Stomach smooth muscle (tissue), 2 donors: ENCODE measurements around the gene PRDM11.
"Not testable (repeated sequence)": the region's sequence is repeated elsewhere in the genome, so short reads cannot be mapped to it uniquely, and the experiment has no call there.

Source experiments
- H3K27ac ChIP-seq: one replicate; pipeline ENCODE4 v1.7.0; 2013; ENCODE audit warnings: mild to moderate bottlenecking, low read length, inconsistent platforms
- H3K27me3 ChIP-seq, 2 donors: one replicate each; pipeline ENCODE4 v1.7.0; 2013; ENCODE audit warnings: low read length in 2 of 2; ENCODE audit not compliant: insufficient read depth in 2 of 2, control insufficient read depth in 1 of 2
- H3K36me3 ChIP-seq, 2 donors: one replicate each; pipeline ENCODE4 v1.7.0; 2013; ENCODE audit warnings: low read length in 2 of 2; ENCODE audit not compliant: control insufficient read depth in 2 of 2, insufficient read depth in 2 of 2
- H3K4me1 ChIP-seq: one replicate; pipeline ENCODE4 v1.7.0; 2013; ENCODE audit warnings: low read length; ENCODE audit not compliant: control insufficient read depth, insufficient read depth
- H3K4me3 ChIP-seq, 2 donors: one replicate each; pipeline ENCODE4 v1.7.0; 2013; ENCODE audit warnings: low read length in 2 of 2
- H3K9ac ChIP-seq, 2 donors: one replicate each; pipeline ENCODE4 v1.7.0; 2013; ENCODE audit warnings: low read length in 2 of 2, mild to moderate bottlenecking in 1 of 2
- H3K9me3 ChIP-seq, 2 donors: one replicate each; pipeline ENCODE4 v1.7.0; 2013; ENCODE audit warnings: low read length in 2 of 2; ENCODE audit not compliant: control insufficient read depth in 2 of 2
- donor health status: healthy.
- donor health status: Pancreatic carcinoma.

PRDM11 gene

DNA sequence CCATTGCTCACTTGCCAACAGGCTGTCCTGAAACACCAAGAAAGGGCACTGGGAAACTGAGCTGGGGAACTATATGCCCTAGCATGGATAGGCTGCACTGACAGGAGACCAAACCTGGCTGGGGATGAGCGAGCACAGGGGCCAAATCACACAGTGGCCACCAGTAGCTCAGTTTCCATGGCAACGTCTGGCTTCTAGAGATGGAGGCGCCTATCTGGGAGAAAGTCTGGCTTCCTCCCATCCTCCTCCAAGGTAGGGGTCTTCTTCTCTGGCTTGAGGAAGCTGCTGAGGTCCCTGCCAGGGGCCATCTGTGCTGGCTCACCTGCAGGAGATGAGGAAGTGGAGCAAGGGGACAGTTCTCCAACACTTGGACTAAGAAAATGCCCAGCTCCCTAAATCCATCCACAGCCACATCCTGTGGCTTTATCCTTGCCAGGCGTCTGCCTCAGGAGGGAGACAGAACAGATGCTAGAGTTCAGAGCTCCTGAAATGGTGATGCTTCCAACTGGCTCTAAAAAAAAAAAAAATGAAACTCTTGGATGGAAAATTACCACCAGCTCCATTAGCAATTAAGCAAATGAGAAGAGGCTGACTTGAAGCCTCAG, 91.4 kb downstream of the PRDM11 start:
- Histone ChIP-seq H3K27me3 (peaks cover 0 to 3% of the 10 kb centered on the region in 2 donors), H3K36me3 (no peaks in the 10 kb centered on the region), H3K27ac (no peak overlapping the region), H3K9me3 (no peaks in the 10 kb centered on the region), H3K4me1 (no peaks in the 10 kb centered on the region), H3K4me3 (no peak overlapping the region), H3K9ac (no peak overlapping the region)

DNA sequence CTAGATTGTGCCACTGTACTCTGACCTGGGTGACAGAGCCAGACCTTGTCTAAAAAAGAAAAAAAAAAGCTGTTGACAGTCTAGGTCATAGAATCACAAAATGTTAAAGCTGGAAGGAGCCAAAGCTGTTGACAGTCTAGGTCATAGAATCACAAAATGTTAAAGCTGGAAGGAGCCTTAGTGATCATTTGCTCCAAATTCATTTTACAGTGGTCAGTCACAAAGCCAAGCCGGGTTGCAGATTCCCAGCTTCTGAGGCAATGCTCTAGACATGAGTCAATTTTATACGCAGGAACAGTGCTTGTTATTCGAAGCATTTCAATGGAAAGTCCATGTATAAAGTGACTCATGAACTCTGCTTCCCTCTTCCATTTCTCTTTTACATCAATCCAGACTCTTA, 92.3 kb downstream of the PRDM11 start:
- Histone ChIP-seq H3K27ac (no peak overlapping the region), H3K9me3 (no peaks in the 10 kb centered on the region), H3K36me3 (no peaks in the 10 kb centered on the region), H3K4me1 (no peaks in the 10 kb centered on the region), H3K4me3 (no peak overlapping the region), H3K9ac (no peak overlapping the region), H3K27me3 (peaks cover 0 to 3% of the 10 kb centered on the region in 2 donors)

DNA sequence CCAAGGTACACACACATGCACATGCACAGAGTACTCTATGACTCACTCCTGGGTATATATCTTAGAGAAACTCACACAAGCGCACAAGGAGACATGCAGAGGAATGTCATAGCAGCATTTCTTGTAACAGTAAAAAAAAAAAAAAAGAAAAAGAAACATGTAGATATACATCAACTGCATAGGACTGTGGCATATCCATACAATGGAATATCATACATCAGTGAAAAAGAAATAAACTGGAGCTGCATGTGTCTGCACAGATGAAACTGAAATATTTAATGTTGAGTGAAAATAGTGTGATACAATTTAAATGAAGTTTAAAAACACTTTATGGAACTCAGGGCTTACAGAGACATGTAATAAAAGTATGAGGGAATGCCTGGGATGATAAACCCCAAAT, 93.3 kb downstream of the PRDM11 start:
- Histone ChIP-seq H3K9me3 (no peaks in the 10 kb centered on the region), H3K27ac (no peak overlapping the region), H3K4me1 (no peaks in the 10 kb centered on the region)

DNA sequence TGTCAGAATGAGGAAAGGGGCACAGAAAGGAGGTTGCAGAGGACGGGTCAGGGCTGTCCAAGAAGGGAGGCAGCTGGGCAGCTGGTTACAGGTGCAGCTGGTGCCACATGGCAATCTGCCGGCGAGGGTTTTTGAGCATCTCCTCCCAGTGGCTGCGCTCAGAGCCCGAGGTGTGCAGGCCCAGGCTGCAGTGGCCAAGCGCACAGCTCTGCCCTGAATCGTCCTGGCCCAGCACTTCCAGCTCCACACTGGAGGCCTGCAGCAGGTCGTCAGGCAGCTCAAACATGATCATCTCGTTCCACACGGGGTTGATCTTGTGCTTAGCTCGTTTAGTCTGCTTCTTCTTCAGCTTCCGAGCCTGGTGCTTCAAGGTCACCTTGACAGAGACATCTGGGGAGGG, 97.5 kb downstream of the PRDM11 start:
- Histone ChIP-seq H3K9ac (no peak overlapping the region), H3K9me3 (no peaks in the 10 kb centered on the region), H3K4me1 (no peaks in the 10 kb centered on the region), H3K27ac (no peak overlapping the region), H3K4me3 (no peak overlapping the region), H3K36me3 (no peaks in the 10 kb centered on the region), H3K27me3 (no peaks in the 10 kb centered on the region)

More for the DNA sequence above, 93.3 kb downstream of the PRDM11 start:
- no peak overlapping the region for H3K4me3 ChIP-seq
- no peak overlapping the region for H3K9ac ChIP-seq
- H3K27me3 ChIP-seq: peaks cover 0 to 3% of the 10 kb centered on the region in 2 donors
- no peaks in the 10 kb centered on the region for H3K36me3 ChIP-seq

DNA sequence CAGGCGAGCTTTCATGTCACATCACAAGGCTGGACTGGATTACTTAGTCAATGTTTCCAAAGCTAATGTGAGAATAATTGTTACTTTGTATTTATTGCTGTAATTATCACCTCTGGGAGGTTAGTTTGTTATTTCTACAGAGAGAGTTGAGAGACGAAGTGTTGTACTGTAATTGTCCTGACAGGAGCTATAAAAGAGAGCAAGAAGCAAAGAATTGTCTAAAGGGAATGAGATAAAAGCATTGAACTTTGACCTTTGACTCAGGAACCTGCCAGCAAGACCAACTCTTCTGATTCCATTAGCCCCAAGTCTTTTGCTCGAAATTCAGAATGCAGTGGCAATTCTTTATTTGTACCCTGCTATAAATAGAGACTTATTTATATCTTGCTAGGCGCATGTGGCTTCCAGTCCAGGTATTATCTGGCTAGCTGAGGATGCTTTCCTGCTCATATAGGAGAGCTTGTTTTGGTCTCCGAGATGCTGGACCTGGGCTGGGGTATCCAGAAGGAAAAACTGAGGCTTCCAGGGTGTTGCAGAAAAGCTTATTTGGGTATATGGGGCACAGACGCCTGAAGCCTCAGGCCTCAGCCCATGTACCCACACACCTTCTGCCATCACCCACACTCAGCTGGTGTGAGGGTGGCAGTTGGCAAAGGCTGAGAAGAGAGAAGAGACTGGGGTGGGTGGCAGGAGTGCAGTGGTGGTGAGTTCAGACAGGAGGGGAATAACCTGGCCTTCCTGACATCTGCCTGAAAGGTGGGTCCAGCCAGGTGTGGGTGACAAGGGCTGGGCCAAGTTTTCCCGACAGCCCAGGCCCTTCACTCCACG, 99.0 kb downstream of the PRDM11 start:
- Histone ChIP-seq H3K27me3 (no peaks in the 10 kb centered on the region), H3K4me1 (no peaks in the 10 kb centered on the region), H3K36me3 (no peaks in the 10 kb centered on the region), H3K27ac (no peak overlapping the region), H3K9me3 (no peaks in the 10 kb centered on the region), H3K9ac (no peak overlapping the region), H3K4me3 (no peak overlapping the region)

DNA sequence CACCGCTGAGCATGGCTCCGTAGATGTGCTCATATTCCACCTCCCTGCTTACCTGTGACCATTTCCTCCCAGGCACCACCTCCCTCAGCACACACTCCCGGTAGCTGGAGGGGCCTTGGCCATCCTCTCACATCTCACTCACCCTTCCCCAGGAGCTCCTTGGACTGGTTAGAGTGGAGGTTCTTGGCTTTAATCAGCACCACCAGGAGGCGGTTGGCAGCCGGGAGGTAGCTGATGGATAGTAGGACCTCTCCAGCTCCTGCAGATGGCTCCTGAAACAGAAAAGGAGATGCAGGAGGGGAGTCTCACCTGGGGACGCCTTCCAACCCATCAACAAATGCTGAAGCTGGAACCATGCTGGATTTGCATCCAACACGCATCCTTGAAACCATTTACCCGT, 99.8 kb downstream of the PRDM11 start:
- no peaks in the 10 kb centered on the region for H3K27me3 ChIP-seq
- H3K36me3 ChIP-seq: no peaks in the 10 kb centered on the region
- no peak overlapping the region for H3K27ac ChIP-seq
- H3K4me1 ChIP-seq: no peaks in the 10 kb centered on the region
- no peaks in the 10 kb centered on the region for H3K9me3 ChIP-seq
- H3K9ac ChIP-seq: no peak overlapping the region
- no peak overlapping the region for H3K4me3 ChIP-seq

DNA sequence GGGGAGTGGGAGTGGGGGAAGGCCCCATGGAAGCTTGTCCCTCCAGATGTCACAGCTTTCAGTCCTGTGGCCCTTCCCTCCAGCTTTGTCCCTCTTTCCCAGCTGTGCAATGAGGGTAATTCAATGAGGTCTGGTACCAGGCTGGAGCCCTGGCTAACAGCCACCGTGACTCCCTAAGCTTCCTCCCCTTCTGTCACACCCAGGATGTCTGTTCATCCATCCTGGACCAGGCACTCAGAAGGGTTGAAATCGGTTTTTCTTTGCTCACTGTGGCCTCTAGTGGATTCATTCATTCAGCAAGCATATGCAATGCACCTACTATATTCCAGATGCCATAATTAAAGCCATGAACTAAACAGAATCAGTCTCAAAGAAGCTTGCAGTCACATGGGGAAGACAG, 101.0 kb downstream of the PRDM11 start:
- Histone ChIP-seq H3K4me3 (no peak overlapping the region), H3K9me3 (no peaks in the 10 kb centered on the region), H3K9ac (no peak overlapping the region), H3K36me3 (no peaks in the 10 kb centered on the region), H3K27ac (no peak overlapping the region), H3K27me3 (peaks cover 0 to 4% of the 10 kb centered on the region in 2 donors), H3K4me1 (no peaks in the 10 kb centered on the region)

DNA sequence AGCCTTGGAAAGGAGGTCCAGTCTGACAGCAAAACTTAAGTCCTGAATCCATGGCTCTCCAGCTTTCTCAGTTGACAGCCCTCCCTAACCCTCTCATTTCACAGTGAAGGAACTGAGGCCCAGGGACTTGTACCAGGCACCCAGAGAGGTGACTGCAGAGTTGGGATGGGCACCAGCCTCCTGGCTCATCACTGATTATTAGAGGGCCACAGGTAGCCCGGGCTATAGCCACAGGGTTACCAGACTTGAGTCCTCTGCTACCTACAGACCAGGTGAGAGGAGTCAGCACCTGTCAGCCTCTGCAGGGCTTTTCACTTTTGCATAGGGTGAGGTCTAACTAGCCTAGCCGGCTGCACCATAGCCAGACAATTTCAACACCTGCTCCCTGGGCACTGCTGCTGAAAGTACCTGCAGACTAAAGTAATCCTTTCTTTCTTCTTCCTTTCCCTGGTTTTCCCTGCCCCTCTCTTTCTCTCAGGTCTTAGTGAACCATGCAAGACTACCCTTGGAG, 102.1 kb downstream of the PRDM11 start:
- no peaks in the 10 kb centered on the region for H3K9me3 ChIP-seq
- H3K27me3 ChIP-seq: peaks cover 0 to 4% of the 10 kb centered on the region in 2 donors
- H3K36me3 ChIP-seq: no peaks in the 10 kb centered on the region
- H3K9ac ChIP-seq: no peak overlapping the region
- no peak overlapping the region for H3K4me3 ChIP-seq
- no peaks in the 10 kb centered on the region for H3K4me1 ChIP-seq
- no peak overlapping the region for H3K27ac ChIP-seq

DNA sequence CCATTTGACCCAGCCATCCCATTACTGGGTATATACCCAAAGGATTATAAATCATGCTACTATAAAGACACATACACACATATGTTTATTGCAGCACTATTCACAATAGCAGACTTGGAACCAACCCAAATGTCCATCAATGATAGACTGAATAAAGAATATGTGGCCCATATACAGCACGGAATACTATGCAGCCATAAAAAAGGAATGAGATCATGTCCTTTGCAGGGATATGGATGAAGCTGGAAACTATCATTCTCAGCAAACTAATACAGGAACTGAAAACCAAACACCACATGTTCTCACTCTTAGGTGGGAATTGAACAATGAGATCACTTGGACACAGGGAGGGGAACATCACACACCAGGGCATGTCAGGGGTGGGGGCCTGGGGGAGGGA, 102.9 kb downstream of the PRDM11 start:
- H3K36me3 ChIP-seq, H3K27ac ChIP-seq, H3K4me1 ChIP-seq, H3K9me3 ChIP-seq, H3K9ac ChIP-seq, H3K27me3 ChIP-seq, H3K4me3 ChIP-seq: not testable (repeated sequence)

DNA sequence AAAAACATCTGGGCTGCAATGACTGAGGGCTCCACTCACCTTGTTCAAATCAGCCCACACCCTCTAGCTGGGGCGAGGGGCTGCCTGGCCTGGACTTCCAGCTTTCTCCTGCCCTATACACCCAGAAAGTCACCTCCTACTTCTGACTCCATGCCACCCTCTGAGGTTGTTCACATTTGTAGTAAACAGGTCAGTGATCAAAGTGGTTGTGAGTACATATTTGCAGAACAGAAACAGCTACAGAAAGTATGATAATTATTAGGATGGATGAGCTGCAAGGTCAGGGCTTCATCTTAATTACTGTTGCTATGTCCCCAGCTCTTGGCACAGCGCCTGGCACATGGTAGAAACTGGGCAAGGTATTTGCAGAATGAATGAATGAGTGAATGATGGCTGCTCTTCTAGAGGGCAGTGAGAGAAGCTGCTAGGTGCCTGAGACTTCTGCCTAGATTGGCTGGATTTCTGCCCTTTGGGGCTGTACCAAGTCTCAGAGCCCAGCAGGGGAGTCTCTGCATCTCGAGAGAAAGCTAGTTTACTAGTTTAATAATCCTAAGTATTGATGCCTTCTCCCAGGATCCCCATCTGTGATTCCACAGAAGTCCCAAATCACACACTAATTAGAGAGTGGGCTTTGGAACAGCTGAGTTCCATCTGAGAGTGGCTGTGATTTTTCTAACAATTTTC, 103.7 kb downstream of the PRDM11 start:
- Histone ChIP-seq H3K27ac (no peak overlapping the region), H3K4me3 (no peak overlapping the region), H3K9ac (no peak overlapping the region), H3K9me3 (no peaks in the 10 kb centered on the region), H3K36me3 (no peaks in the 10 kb centered on the region), H3K4me1 (no peaks in the 10 kb centered on the region), H3K27me3 (peaks cover 0 to 4% of the 10 kb centered on the region in 2 donors)
